ENCODE measurements around the gene PUS1. TPM values are rescaled to one million over a fixed set of nuclear protein-coding genes. Genes with fewer than 3 reads are reported as not detected.

The PUS1 gene
- total RNA-seq, 4 donors from 2014 or later = 8.3 to 44.1 (median 15.6) TPM

GRCh38 chr12:131941987-131942341 lies 12.9 kb downstream of the PUS1 start:
- Histone ChIP-seq H3K36me3 (peaks cover 2 to 83% (median 10%) of the 10 kb centered on the region in 3 donors), H3K27ac (no peak overlapping the region), H3K4me3 (no peak overlapping the region), H3K4me1 (no peaks in the 10 kb centered on the region), H3K9me3 (no peaks in the 10 kb centered on the region), H3K27me3 (no peaks in the 10 kb centered on the region)
- DNase-seq (ENCODE audit: low spot score in 2 of 2) = no peak
- 92 to 94% methylated on average over 7 of the region's 7 CpGs for WGBS, 2 donors
- TF ChIP-seq, protein P1, sequence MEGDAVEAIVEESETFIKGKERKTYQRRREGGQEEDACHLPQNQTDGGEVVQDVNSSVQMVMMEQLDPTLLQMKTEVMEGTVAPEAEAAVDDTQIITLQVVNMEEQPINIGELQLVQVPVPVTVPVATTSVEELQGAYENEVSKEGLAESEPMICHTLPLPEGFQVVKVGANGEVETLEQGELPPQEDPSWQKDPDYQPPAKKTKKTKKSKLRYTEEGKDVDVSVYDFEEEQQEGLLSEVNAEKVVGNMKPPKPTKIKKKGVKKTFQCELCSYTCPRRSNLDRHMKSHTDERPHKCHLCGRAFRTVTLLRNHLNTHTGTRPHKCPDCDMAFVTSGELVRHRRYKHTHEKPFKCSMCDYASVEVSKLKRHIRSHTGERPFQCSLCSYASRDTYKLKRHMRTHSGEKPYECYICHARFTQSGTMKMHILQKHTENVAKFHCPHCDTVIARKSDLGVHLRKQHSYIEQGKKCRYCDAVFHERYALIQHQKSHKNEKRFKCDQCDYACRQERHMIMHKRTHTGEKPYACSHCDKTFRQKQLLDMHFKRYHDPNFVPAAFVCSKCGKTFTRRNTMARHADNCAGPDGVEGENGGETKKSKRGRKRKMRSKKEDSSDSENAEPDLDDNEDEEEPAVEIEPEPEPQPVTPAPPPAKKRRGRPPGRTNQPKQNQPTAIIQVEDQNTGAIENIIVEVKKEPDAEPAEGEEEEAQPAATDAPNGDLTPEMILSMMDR (IDR thresholded peaks at IDR 0.05) = no peak
- no peak for TF ChIP-seq POLR2A (IDR thresholded peaks at IDR 0.05)
- no peak for TF ChIP-seq EP300 (IDR thresholded peaks at IDR 0.05)

GRCh38 chr12:131942671-131943070 lies 13.6 kb downstream of the PUS1 start:
- Histone ChIP-seq H3K4me1 (peaks cover 0 to 5% (median 0%) of the 10 kb centered on the region in 4 donors), H3K4me3 (no peak overlapping the region), H3K27ac (no peak overlapping the region), H3K9me3 (no peaks in the 10 kb centered on the region), H3K36me3 (peaks cover 2 to 76% (median 10%) of the 10 kb centered on the region in 3 donors), H3K27me3 (no peaks in the 10 kb centered on the region)
- no peak for DNase-seq (ENCODE audit: low spot score in 2 of 2)
- 92 to 97% methylated on average over 12 of the region's 12 CpGs for WGBS, 2 donors
- TF ChIP-seq, protein P1 (IDR thresholded peaks at IDR 0.05) = no peak
- TF ChIP-seq POLR2A (IDR thresholded peaks at IDR 0.05) (no peak), EP300 (IDR thresholded peaks at IDR 0.05) (no peak)

DNA sequence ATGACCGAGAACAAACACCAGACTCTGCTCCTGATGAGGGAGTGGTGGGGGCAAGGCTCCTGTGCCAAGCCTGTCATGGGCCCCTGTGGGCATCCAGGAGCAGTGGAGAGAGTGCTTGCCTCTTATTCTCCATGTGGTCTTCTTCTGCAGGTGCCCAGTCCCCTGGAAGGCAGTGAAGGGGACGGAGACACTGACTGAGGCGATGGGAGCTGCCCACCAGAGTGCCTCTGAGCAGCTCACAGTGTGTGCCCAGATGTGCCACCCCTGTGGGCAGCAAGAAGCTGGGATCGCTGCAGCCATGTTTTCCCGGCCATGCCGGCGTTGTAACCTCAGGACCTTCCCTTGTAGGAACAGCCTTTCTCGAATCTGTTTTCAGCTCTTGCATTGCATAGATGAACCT lies 14.3 kb downstream of the PUS1 start:
- Histone ChIP-seq H3K9me3 (no peaks in the 10 kb centered on the region), H3K27me3 (no peaks in the 10 kb centered on the region), H3K4me1 (peaks cover 0 to 12% (median 0%) of the 10 kb centered on the region in 4 donors), H3K36me3 (peaks cover 2 to 71% (median 10%) of the 10 kb centered on the region in 3 donors), H3K27ac (no peak overlapping the region), H3K4me3 (no peak overlapping the region)
- WGBS, 2 donors = 90 to 93% methylated on average over 7 to 8 of the region's 8 CpGs
- TF ChIP-seq, protein P1 (IDR thresholded peaks at IDR 0.05) = no peak
- TF ChIP-seq EP300 (IDR thresholded peaks at IDR 0.05) (no peak), POLR2A (IDR thresholded peaks at IDR 0.05) (no peak)
- DNase-seq (ENCODE audit: low spot score in 2 of 2) = no peak

- no peaks in the 10 kb centered on the region for H3K27me3 ChIP-seq
- H3K9me3 ChIP-seq = no peaks in the 10 kb centered on the region
- peaks cover 2 to 67% (median 10%) of the 10 kb centered on the region in 3 donors for H3K36me3 ChIP-seq
- TF ChIP-seq, protein P1 (IDR thresholded peaks at IDR 0.05) = no peak
- TF ChIP-seq EP300 (IDR thresholded peaks at IDR 0.05) (no peak), POLR2A (IDR thresholded peaks at IDR 0.05) (no peak)
- no peak overlapping the region for H3K4me3 ChIP-seq
- DNase-seq (ENCODE audit: low spot score in 2 of 2) = no peak
- H3K4me1 ChIP-seq = peaks cover 0 to 14% (median 0%) of the 10 kb centered on the region in 4 donors
- 96 to 97% methylated on average over 10 of the region's 10 CpGs for WGBS, 2 donors
- H3K27ac ChIP-seq = no peak overlapping the region
These were observed 14.8 kb downstream of the PUS1 start for GRCh38 chr12:131943876-131944275.

DNA sequence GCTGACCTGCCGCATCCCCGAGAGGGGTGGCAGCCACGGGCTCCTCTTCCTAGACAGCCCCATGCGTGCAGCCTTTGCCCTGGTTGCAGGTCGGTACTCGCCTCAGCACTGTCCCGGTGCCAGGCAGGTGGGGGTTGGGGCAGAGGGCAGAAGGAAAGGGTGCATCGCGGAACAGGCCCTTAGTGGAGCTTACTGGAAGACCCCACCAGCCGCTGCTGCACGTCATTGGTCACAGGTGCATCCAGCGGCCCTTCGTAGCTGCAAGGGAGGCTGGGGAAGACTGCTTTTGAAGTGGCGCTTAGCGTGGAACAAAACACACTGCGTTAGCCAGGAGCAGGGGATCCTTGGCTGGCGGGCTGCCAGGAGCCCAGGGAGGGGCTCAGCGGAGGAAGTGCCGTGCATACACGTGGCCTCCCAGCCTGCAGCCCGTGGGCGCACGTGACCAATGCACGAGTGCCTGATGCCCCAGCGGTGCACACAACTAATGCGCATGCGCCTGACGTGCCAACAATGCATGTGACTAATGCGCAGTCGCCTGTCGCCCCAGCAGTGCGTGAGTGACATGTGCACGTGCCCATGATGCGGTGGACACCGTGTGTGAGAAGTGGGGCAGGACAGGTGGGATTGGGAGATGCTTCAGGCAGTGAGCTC lies 15.7 kb downstream of the PUS1 start:
- Histone ChIP-seq H3K4me3 (no peak overlapping the region), H3K9me3 (no peaks in the 10 kb centered on the region), H3K36me3 (peaks cover 2 to 58% (median 5%) of the 10 kb centered on the region in 3 donors), H3K27me3 (no peaks in the 10 kb centered on the region), H3K27ac (no peak overlapping the region), H3K4me1 (peaks cover 0 to 19% (median 0%) of the 10 kb centered on the region in 4 donors)
- no peak for DNase-seq (ENCODE audit: low spot score in 2 of 2)
- TF ChIP-seq POLR2A (IDR thresholded peaks at IDR 0.05) (no peak), EP300 (IDR thresholded peaks at IDR 0.05) (no peak)
- TF ChIP-seq, protein P1 (IDR thresholded peaks at IDR 0.05) = no peak
- 92 to 94% methylated on average over 18 to 34 of the region's 35 CpGs for WGBS, 2 donors
